Kidney (tissue), 14 donors: ENCODE data around the gene ZNF750. TPM values are rescaled to one million over a fixed set of nuclear protein-coding genes. Genes with fewer than 3 reads are reported as not detected.

Source experiments
- DNase-seq, 5 donors: peaks; one replicate each; pipeline ENCODE4 v3.0.0-alpha.2; 2013 to 2020
- FAIRE-seq: peaks from 2 replicates; lab custom pipeline; 2012; peaks lifted over from hg19 to GRCh38; lab: Jason Lieb, UNC
- H3K27ac ChIP-seq, 2 donors: one replicate each; pipeline ENCODE4 v1.7.0; 2013; ENCODE audit warnings: low read depth in 2 of 2, low read length in 2 of 2, inconsistent platforms in 1 of 2
- H3K27me3 ChIP-seq: one replicate; pipeline ENCODE4 v1.7.1; 2013; ENCODE audit warnings: low read length, inconsistent platforms; ENCODE audit not compliant: control insufficient read depth, insufficient read depth
- H3K36me3 ChIP-seq, 3 donors: one replicate each; pipeline versions ENCODE4 v1.7.0 to v1.7.1; 2013; ENCODE audit warnings: low read length in 3 of 3, control low read depth in 1 of 3, inconsistent platforms in 1 of 3; ENCODE audit not compliant: insufficient read depth in 3 of 3, control insufficient read depth in 2 of 3
- H3K4me1 ChIP-seq, 3 donors: one replicate each; pipeline versions ENCODE4 v1.7.0 to v1.7.1; 2013; ENCODE audit warnings: low read length in 3 of 3, inconsistent platforms in 1 of 3, low read depth in 1 of 3; ENCODE audit not compliant: control insufficient read depth in 2 of 3, insufficient read depth in 2 of 3
- H3K4me3 ChIP-seq, 3 donors: one replicate each; pipeline versions ENCODE4 v1.7.0 to v1.8.1; 2013; ENCODE audit warnings: low read length in 3 of 3, control low read depth in 1 of 3, inconsistent platforms in 1 of 3
- H3K9ac ChIP-seq, 3 donors: one replicate each; pipeline versions ENCODE4 v1.7.0 to v1.7.1; 2013; ENCODE audit warnings: low read length in 3 of 3, control low read depth in 1 of 3, inconsistent platforms in 1 of 3
- H3K9me3 ChIP-seq, 3 donors: one replicate each; pipeline versions ENCODE4 v1.7.0 to v1.7.1; 2013; ENCODE audit warnings: low read length in 3 of 3, control low read depth in 1 of 3, inconsistent platforms in 1 of 3; ENCODE audit not compliant: control insufficient read depth in 2 of 3, insufficient read depth in 1 of 3
- CTCF ChIP-seq: IDR thresholded peaks from 3 replicates; pipeline ENCODE4 v1.5.1; 2012; ENCODE audit warnings: mild to moderate bottlenecking, moderate library complexity, borderline replicate concordance; ENCODE audit not compliant: insufficient read depth; ENCODE audit errors: extremely low read depth
- intact Hi-C: fragments of 100-400 bp; cut with DNase I; formaldehyde crosslinking; loops from one replicate; pipeline ENCODE4 v1.11.1; 2022
- polyA plus RNA-seq: library from polyadenylated mRNA; stranded (reverse); fragments of 350-450 nt; fragmentation: Illumina TruSeq; extraction: RNeasy Lipid Tissue Mini Kit (QIAGEN cat#74804); gene quantifications from one replicate; pipeline ENCODE4 v1.2.3, GENCODE V29; 2014; ENCODE audit warnings: low read depth, low replicate concordance; ENCODE audit not compliant: insufficient read depth
- total RNA-seq: library from RNA; stranded (reverse); fragmentation: NEBNext Ultra II Directional; extraction: Animal tissue kit (Norgen Biotek cat#: 25700); gene quantifications from one replicate; pipeline ENCODE4 v1.2.1, GENCODE V29; 2021
- donor health status: control.
- donor health status: control.
- donor health status: control.
- donor health status: control.
- donor health status: control.
- donor health status: DM: yes; HTN: yes; CAD: no.
- donor health status: Normal renal cell carcinoma (clear cell type).

The ZNF750 gene
- total and polyA plus RNA-seq, 2 donors from 2014 or later, result 0.25 to 0.30 TPM

DNA sequence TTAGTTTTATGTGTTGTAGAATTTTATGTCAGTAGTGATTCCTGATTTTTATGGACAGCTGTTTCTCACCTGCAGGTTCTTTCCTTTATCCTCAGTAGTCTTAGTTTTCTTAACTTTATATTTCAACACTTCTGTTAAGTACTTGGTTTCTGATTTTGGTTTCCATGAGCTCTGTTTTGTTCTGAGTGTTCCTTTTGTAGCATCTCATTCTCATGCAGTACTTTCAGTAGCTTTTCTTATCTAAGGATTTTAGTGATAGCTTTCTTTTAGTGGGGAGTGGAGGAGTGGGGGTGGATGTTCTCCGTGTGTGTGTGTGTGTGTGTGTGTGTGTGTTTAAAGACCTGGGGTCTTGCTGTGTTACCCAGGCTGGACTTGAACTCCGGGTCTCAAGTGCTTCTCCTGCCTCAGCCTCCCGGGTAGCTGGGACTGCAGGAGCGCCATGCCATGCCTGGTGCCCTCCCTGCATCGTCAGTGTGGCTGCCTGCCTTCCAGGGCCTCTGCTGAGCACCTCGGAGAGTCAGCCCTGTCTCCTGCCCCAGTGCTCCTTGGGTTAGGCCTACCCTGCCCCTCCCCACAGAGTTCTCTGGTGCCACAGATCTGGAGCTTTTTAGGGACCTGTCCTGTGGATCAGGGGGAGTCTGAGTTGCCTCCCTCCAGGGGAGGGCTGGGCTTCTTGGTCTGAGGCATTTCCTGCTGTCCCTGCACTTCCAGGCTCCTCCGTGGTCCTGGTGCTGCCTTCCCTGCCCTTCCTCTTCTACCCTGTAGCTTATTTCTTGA lies 4.3 kb upstream of the ZNF750 start:
- no peak for FAIRE-seq
- H3K4me1 ChIP-seq, result no peaks in the 10 kb centered on the region
- H3K36me3 ChIP-seq, result no peaks in the 10 kb centered on the region
- no peak overlapping the region for H3K27ac ChIP-seq
- no peak for TF ChIP-seq CTCF
- H3K4me3 ChIP-seq, result no peak overlapping the region
- intact Hi-C loops, result no loop called here
- H3K9me3 ChIP-seq, result no peaks in the 10 kb centered on the region
- DNase-seq, result no peak
- peak overlapping the region in 1 of 3 donors; percentile 40 for H3K9ac ChIP-seq
- no peaks in the 10 kb centered on the region for H3K27me3 ChIP-seq

DNA sequence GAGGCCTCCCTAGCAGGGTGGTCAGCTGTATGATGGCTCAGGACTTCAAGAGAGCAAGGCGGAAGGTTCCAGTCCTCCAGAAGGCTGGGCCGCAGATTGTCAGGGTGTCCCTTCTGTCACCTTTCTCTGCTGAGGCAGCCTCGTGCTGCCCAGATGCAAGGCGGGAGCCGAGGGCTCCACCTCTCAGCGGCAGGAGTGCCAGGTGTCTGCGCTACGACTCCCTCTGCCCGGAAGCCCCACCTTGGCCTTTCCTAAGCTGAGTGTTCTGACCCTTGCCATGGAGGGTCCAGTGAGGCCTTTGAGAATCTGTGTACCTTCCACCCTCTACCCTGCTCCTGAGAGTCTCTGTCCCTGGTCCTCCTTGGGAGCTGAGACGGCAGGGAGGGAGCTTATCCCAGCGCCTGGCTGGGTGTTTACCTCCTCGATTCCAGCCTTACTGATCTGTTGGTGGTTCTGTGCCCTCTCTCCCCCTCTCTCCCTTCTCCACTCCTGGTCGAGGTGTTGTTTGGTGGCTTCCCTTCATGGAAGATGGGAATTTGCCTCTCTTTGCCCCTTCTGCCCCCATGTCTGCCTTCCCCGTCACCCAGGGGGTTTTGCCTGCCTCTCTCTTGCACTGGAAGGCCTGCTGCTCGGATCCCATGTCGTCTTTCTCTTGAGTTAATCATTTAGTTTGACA lies 2.2 kb upstream of the ZNF750 start:
- H3K27ac ChIP-seq, result no peak overlapping the region
- H3K27me3 ChIP-seq, result no peaks in the 10 kb centered on the region
- no peak overlapping the region for H3K4me3 ChIP-seq
- DNase-seq (no peak), FAIRE-seq (no peak)
- no peak for TF ChIP-seq CTCF
- H3K9me3 ChIP-seq, result no peaks in the 10 kb centered on the region
- no peaks in the 10 kb centered on the region for H3K36me3 ChIP-seq
- H3K4me1 ChIP-seq, result peaks cover 0 to 8% (median 7%) of the 10 kb centered on the region in 3 donors
- no peak overlapping the region for H3K9ac ChIP-seq
- intact Hi-C loops, result no loop called here

DNA sequence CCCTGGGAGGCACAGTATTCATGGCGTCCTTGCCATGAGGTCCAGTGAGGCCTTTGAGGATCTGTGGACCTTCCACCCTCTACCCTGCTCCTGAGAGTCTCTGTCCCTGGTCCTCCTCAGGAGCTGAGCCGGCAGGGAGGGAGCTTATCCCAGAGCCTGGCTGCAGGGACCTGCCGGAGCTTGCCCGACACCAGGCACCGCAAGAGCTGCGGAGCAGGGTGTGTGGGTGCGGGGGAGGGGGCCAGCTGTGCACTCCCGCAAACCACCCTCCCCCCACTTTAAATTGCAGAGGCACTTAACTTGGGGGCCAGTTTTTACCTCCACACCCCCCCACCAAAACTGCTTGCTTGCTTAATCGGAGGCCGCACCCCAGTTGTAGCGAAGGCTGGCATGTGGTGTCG lies 609 bp upstream of the ZNF750 start:
- Histone ChIP-seq H3K36me3 (no peaks in the 10 kb centered on the region), H3K4me1 (peaks cover 0 to 17% (median 8%) of the 10 kb centered on the region in 3 donors), H3K27me3 (no peaks in the 10 kb centered on the region), H3K9ac (no peak overlapping the region), H3K9me3 (no peaks in the 10 kb centered on the region), H3K27ac (no peak overlapping the region), H3K4me3 (no peak overlapping the region)
- intact Hi-C loops, result no loop called here
- DNase-seq (no peak), FAIRE-seq (no peak)
- TF ChIP-seq CTCF, result no peak
